HepG2 (cell line): ENCODE data around the gene ARHGAP26. TPM values are rescaled to one million over a fixed set of nuclear protein-coding genes. Genes with fewer than 3 reads are reported as not detected.

ENCODE experiments used
- DNMT1 ChIP-seq: sonication (generic); formaldehyde crosslinking; IDR thresholded peaks from 2 replicates; pipeline ENCODE4 v1.5.1; 2020; ENCODE audit warnings: mild to moderate bottlenecking, missing genetic modification reagents
- ELF1 ChIP-seq: sonication (generic); formaldehyde crosslinking; IDR thresholded peaks from 2 replicates; pipeline ENCODE4 v1.4.0; 2020; ENCODE audit warnings: missing genetic modification reagents
- HMGA1 ChIP-seq: sonication (generic); formaldehyde crosslinking; conservative IDR thresholded peaks from 2 replicates; pipeline ENCODE4 v1.4.0; 2020; ENCODE audit warnings: missing genetic modification reagents
- IKZF4 ChIP-seq: sonication (generic); formaldehyde crosslinking; IDR thresholded peaks from 2 replicates; pipeline ENCODE4 v1.5.1; 2020; ENCODE audit warnings: borderline replicate concordance, mild to moderate bottlenecking, low read depth, missing genetic modification reagents; ENCODE audit errors: not compliant biosample characterization
- KDM2A ChIP-seq: sonication (generic); formaldehyde crosslinking; IDR thresholded peaks from 2 replicates; pipeline ENCODE4 v1.4.0; 2020; ENCODE audit warnings: low read depth, missing genetic modification reagents, borderline replicate concordance
- MAZ ChIP-seq, 2 experiments: sonication (generic) in 1 of 2; formaldehyde crosslinking in 1 of 2; IDR thresholded peaks; 2 replicates each; pipeline versions ENCODE4 v1.5.0 to v1.6.1; 2012 to 2020; ENCODE audit warnings: low read depth in 2 of 2, mild to moderate bottlenecking in 2 of 2, borderline replicate concordance in 1 of 2, improper control_type of control experiment in 1 of 2, low read length in 1 of 2, missing genetic modification reagents in 1 of 2, moderate library complexity in 1 of 2
- MYC ChIP-seq: sonication (generic); formaldehyde crosslinking; IDR thresholded peaks from 2 replicates; pipeline ENCODE4 v1.9.0; 2021; ENCODE audit warnings: missing genetic modification reagents, borderline replicate concordance
- PHF5A ChIP-seq: IDR thresholded peaks from one replicate; pipeline ENCODE4 v1.6.1; 2018; ENCODE audit warnings: low read depth, missing genetic modification reagents; ENCODE audit not compliant: unreplicated experiment
- POLR2G ChIP-seq: fragments of 200-400 bp; formaldehyde crosslinking; IDR thresholded peaks from 2 replicates; pipeline ENCODE4 v1.6.1; 2018; ENCODE audit warnings: mild to moderate bottlenecking, low read depth, low read length, moderate library complexity
- SIN3A ChIP-seq: IDR thresholded peaks from 2 replicates; pipeline ENCODE4 v1.6.1; 2011; ENCODE audit warnings: low read depth, mild to moderate bottlenecking, control low read depth, low read length, borderline replicate concordance
- ZNF205 ChIP-seq: IDR thresholded peaks from 2 replicates; pipeline ENCODE4 v1.6.1; 2018; ENCODE audit warnings: missing biosample characterization, missing genetic modification reagents
- ZNF598 ChIP-seq: sonication (generic); formaldehyde crosslinking; IDR thresholded peaks from 2 replicates; pipeline ENCODE4 v1.5.1; 2020; ENCODE audit warnings: mild to moderate bottlenecking, missing genetic modification reagents, borderline replicate concordance
- polyA plus RNA-seq, 8 experiments: library from polyadenylated mRNA; depleted of rRNA in 3 of 8; stranded (reverse) in 7 of 8; unstranded in 1 of 8; fragments of >200 nt; fragmentation: Illumina TruSeq in 4 of 8; extraction: Trizol in 4 of 8; gene quantifications; 2 replicates each; pipeline versions ENCODE4 v1.2.1 to v1.2.3, GENCODE V29; 2011 to 2016; ENCODE audit warnings: low read depth in 4 of 8, missing spikeins in 1 of 8, mixed read lengths in 1 of 8; ENCODE audit not compliant: insufficient read depth in 1 of 8
- total RNA-seq, 5 experiments: library from RNA; depleted of rRNA; stranded (reverse); fragments of >200 nt; fragmentation: Illumina TruSeq; extraction: Trizol; gene quantifications; 2 replicates each; pipeline ENCODE4 v1.2.3, GENCODE V29; 2016; ENCODE audit warnings: low read depth in 1 of 5
- TF ChIP-seq, protein P1 (sequence below): sonication (generic); formaldehyde crosslinking; IDR thresholded peaks from 2 replicates; pipeline ENCODE4 v1.4.0; 2020; ENCODE audit warnings: missing genetic modification reagents
- TF ChIP-seq, protein P2 (sequence below): IDR thresholded peaks from 2 replicates; pipeline ENCODE4 v1.6.1; 2016; ENCODE audit warnings: mild to moderate bottlenecking, missing biosample characterization, missing genetic modification reagents
- TF ChIP-seq, protein P3 (sequence below): fragments of 450-650 bp; IDR thresholded peaks from 2 replicates; pipeline ENCODE4 v1.6.1; 2017
- TF ChIP-seq, protein P4 (sequence below): sonication (generic); formaldehyde crosslinking; IDR thresholded peaks from 2 replicates; pipeline ENCODE4 v1.4.0; 2020; ENCODE audit warnings: missing genetic modification reagents, borderline replicate concordance
- TF ChIP-seq, protein P5 (sequence below): sonication (generic); formaldehyde crosslinking; IDR thresholded peaks from 2 replicates; pipeline ENCODE4 v1.9.0; 2022; ENCODE audit warnings: missing genetic modification reagents, mild to moderate bottlenecking, borderline replicate concordance

The ARHGAP26 gene
- total and polyA plus RNA-seq, 2 of the 13 experiments (the other 11 are each of a cell fraction or from before 2014, with no cell fraction given) = 9.6 to 18.2 TPM

DNA sequence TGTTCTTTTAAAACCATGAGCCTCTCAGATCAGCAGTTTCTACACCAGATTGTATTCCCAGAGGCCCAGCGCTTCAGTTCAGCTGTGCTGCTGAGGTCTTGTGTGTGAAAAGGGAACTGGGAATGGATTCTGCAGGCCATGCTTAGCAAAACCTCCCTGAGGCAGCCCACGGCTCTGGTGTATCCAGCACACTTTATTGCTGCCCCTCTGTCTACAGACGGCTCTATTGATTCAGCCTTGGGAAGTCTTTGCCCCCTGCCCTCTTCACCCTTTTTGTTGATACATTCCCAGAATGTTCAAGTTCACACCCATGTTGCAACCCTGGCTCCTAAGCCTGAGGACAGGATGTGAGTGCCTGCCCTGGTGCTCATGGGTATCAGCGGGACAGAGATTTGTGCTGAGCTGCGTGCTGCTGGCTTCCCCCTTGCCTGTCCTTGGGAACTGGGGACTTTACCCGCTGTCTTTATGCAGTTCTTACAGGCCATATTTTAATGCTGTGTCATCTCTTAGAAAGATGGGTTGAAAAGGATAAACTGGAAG, 37.3 kb downstream of the ARHGAP26 start (continued):
- TF ChIP-seq, protein P1, sequence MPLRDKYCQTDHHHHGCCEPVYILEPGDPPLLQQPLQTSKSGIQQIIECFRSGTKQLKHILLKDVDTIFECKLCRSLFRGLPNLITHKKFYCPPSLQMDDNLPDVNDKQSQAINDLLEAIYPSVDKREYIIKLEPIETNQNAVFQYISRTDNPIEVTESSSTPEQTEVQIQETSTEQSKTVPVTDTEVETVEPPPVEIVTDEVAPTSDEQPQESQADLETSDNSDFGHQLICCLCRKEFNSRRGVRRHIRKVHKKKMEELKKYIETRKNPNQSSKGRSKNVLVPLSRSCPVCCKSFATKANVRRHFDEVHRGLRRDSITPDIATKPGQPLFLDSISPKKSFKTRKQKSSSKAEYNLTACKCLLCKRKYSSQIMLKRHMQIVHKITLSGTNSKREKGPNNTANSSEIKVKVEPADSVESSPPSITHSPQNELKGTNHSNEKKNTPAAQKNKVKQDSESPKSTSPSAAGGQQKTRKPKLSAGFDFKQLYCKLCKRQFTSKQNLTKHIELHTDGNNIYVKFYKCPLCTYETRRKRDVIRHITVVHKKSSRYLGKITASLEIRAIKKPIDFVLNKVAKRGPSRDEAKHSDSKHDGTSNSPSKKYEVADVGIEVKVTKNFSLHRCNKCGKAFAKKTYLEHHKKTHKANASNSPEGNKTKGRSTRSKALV (CRISPR knock-in tag) = peak; percentile 73
- TF ChIP-seq ZNF205 (CRISPR knock-in tag) (peak; percentile 96), KDM2A (peak; percentile 70), MYC (CRISPR knock-in tag) (peak; percentile 87; the same call in 1 of the 2 replicates), DNMT1 (CRISPR knock-in tag) (0 out of 2 replicates have a peak, but pooled peaks have one; percentile 34), MAZ (IDR thresholded peaks at IDR 0.05; ENCODE audit: borderline replicate concordance, low read depth, low read length) (0 out of 2 replicates have a peak, but pooled peaks have one; percentile 32), MAZ (CRISPR knock-in tag; IDR thresholded peaks at IDR 0.05; ENCODE audit: low read depth) (0 out of 2 replicates have a peak, but pooled peaks have one; percentile 38), SIN3A (no peak), ZNF598 (no peak), PHF5A (CRISPR knock-in tag) (peak; percentile 96), IKZF4 (CRISPR knock-in tag) (peak; percentile 45), ELF1 (CRISPR knock-in tag) (peak; percentile 65), HMGA1 (no peak), POLR2G (no peak)
- TF ChIP-seq, protein P2, sequence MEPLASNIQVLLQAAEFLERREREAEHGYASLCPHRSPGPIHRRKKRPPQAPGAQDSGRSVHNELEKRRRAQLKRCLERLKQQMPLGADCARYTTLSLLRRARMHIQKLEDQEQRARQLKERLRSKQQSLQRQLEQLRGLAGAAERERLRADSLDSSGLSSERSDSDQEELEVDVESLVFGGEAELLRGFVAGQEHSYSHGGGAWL (CRISPR knock-in tag) = no peak
- TF ChIP-seq, protein P3, sequence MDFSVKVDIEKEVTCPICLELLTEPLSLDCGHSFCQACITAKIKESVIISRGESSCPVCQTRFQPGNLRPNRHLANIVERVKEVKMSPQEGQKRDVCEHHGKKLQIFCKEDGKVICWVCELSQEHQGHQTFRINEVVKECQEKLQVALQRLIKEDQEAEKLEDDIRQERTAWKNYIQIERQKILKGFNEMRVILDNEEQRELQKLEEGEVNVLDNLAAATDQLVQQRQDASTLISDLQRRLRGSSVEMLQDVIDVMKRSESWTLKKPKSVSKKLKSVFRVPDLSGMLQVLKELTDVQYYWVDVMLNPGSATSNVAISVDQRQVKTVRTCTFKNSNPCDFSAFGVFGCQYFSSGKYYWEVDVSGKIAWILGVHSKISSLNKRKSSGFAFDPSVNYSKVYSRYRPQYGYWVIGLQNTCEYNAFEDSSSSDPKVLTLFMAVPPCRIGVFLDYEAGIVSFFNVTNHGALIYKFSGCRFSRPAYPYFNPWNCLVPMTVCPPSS = no peak
- TF ChIP-seq, protein P4, sequence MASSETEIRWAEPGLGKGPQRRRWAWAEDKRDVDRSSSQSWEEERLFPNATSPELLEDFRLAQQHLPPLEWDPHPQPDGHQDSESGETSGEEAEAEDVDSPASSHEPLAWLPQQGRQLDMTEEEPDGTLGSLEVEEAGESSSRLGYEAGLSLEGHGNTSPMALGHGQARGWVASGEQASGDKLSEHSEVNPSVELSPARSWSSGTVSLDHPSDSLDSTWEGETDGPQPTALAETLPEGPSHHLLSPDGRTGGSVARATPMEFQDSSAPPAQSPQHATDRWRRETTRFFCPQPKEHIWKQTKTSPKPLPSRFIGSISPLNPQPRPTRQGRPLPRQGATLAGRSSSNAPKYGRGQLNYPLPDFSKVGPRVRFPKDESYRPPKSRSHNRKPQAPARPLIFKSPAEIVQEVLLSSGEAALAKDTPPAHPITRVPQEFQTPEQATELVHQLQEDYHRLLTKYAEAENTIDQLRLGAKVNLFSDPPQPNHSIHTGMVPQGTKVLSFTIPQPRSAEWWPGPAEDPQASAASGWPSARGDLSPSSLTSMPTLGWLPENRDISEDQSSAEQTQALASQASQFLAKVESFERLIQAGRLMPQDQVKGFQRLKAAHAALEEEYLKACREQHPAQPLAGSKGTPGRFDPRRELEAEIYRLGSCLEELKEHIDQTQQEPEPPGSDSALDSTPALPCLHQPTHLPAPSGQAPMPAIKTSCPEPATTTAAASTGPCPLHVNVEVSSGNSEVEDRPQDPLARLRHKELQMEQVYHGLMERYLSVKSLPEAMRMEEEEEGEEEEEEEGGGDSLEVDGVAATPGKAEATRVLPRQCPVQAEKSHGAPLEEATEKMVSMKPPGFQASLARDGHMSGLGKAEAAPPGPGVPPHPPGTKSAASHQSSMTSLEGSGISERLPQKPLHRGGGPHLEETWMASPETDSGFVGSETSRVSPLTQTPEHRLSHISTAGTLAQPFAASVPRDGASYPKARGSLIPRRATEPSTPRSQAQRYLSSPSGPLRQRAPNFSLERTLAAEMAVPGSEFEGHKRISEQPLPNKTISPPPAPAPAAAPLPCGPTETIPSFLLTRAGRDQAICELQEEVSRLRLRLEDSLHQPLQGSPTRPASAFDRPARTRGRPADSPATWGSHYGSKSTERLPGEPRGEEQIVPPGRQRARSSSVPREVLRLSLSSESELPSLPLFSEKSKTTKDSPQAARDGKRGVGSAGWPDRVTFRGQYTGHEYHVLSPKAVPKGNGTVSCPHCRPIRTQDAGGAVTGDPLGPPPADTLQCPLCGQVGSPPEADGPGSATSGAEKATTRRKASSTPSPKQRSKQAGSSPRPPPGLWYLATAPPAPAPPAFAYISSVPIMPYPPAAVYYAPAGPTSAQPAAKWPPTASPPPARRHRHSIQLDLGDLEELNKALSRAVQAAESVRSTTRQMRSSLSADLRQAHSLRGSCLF (CRISPR knock-in tag) = no peak
- TF ChIP-seq, protein P5, sequence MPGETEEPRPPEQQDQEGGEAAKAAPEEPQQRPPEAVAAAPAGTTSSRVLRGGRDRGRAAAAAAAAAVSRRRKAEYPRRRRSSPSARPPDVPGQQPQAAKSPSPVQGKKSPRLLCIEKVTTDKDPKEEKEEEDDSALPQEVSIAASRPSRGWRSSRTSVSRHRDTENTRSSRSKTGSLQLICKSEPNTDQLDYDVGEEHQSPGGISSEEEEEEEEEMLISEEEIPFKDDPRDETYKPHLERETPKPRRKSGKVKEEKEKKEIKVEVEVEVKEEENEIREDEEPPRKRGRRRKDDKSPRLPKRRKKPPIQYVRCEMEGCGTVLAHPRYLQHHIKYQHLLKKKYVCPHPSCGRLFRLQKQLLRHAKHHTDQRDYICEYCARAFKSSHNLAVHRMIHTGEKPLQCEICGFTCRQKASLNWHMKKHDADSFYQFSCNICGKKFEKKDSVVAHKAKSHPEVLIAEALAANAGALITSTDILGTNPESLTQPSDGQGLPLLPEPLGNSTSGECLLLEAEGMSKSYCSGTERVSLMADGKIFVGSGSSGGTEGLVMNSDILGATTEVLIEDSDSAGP (CRISPR knock-in tag) = peak; percentile 77
